ENCODE results near the gene CMTM8.

DNA sequence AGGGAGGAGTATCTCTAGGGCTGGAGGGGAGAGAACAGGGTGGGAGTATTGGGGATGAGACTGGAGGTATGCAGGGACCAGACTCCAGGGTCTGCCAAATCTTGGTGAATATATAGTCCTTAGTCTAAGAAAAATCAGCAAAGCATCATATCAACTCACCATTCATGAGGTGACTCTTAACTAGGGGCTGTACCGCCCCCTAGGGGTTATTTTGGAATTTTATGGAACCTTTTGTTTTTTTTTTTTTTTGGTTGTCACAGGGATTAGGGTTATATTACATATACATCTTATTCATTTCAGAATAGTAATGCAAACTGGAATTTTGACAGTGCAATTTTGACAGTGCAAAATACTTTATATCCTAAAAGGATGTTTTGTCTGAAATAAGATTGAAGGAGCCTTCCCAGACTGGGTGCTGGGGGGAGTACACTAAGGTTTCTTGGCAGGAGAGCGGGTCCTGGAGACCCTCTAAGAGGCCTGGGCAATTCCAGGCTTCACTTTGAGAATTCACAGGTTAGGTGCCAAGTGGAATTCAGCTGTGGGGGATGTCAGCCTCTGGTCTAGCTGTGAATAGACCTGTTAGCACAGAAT, 160.6 kb downstream of the CMTM8 start:
- TF ChIP-seq, protein P1, sequence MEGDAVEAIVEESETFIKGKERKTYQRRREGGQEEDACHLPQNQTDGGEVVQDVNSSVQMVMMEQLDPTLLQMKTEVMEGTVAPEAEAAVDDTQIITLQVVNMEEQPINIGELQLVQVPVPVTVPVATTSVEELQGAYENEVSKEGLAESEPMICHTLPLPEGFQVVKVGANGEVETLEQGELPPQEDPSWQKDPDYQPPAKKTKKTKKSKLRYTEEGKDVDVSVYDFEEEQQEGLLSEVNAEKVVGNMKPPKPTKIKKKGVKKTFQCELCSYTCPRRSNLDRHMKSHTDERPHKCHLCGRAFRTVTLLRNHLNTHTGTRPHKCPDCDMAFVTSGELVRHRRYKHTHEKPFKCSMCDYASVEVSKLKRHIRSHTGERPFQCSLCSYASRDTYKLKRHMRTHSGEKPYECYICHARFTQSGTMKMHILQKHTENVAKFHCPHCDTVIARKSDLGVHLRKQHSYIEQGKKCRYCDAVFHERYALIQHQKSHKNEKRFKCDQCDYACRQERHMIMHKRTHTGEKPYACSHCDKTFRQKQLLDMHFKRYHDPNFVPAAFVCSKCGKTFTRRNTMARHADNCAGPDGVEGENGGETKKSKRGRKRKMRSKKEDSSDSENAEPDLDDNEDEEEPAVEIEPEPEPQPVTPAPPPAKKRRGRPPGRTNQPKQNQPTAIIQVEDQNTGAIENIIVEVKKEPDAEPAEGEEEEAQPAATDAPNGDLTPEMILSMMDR (IDR thresholded peaks at IDR 0.05), result peak; percentile 39 to 61 (median 56)
- TF ChIP-seq EP300 (IDR thresholded peaks at IDR 0.05; ENCODE audit: low read depth), result no peak
- no peak for TF ChIP-seq POLR2A (IDR thresholded peaks at IDR 0.05)
